Right cardiac atrium (tissue), 5 donors: ENCODE results near the gene GSTO1. TPM values are rescaled to one million over a fixed set of nuclear protein-coding genes. Genes with fewer than 3 reads are reported as not detected.

Experiments used
- ATAC-seq, 2 donors: fragments of 200-7000 bp; cut with Tn5 transposase; one replicate each; pipeline versions ENCODE4 v1.8.0 to v1.9.1; 2020; ENCODE audit warnings: moderate library complexity in 2 of 2, mild to moderate bottlenecking in 1 of 2
- DNase-seq, 3 donors: peaks; one replicate each; pipeline ENCODE4 v3.0.0-alpha.2; 2020
- H3K27ac ChIP-seq: one replicate; pipeline ENCODE4 v1.5.1; 2013; ENCODE audit warnings: mild to moderate bottlenecking, low read length, control low read depth, moderate library complexity
- H3K27me3 ChIP-seq: one replicate; pipeline ENCODE4 v1.6.1; 2013; ENCODE audit not compliant: control insufficient read depth, insufficient read depth
- H3K4me1 ChIP-seq: one replicate; pipeline ENCODE4 v1.6.1; 2013; ENCODE audit warnings: low read length; ENCODE audit not compliant: control insufficient read depth, insufficient read depth
- H3K4me3 ChIP-seq: one replicate; pipeline ENCODE4 v1.5.1; 2013; ENCODE audit warnings: low read length, control low read depth
- H3K9me3 ChIP-seq: one replicate; pipeline ENCODE4 v1.6.1; 2013; ENCODE audit warnings: low read length; ENCODE audit not compliant: control insufficient read depth
- WGBS: extraction: QIAGEN DNeasy Blood & Tissue Kit; methylation state at CpG from one replicate; pipeline ENCODE4 v1.1.7; 2013; 5-methylcytosine and 5-hydroxymethylcytosine counted together
- intact Hi-C, 4 donors: fragments of 100-400 bp; cut with DNase I; formaldehyde crosslinking; loops; one replicate each; pipeline versions ENCODE4 v1.11.0 to v1.14.0; 2022 to 2023
- polyA plus RNA-seq: library from polyadenylated mRNA; stranded (reverse); fragments of 200-250 nt; gene quantifications from one replicate; pipeline ENCODE4 v1.2.3, GENCODE V29; 2013
- total RNA-seq, 4 donors: library from RNA; stranded (reverse); fragmentation: NEBNext Ultra II Directional; extraction: Animal tissue kit (Norgen Biotek cat#: 25700); gene quantifications; one replicate each; pipeline ENCODE4 v1.2.1, GENCODE V29; 2021
- donor health status: healthy with polysubstance abuse.
- donor health status: DM: no; HTN: yes; CAD: no.
- donor health status: DM: no; HTN: no; CAD: no.
- donor health status: DM: no; HTN: yes; CAD: no; lungs with severe emphysema.
- donor health status: DM: yes; HTN: yes; CAD: no.

The GSTO1 gene
- total and polyA plus RNA-seq, 5 donors, result 164 to 351 (median 208) TPM

DNA sequence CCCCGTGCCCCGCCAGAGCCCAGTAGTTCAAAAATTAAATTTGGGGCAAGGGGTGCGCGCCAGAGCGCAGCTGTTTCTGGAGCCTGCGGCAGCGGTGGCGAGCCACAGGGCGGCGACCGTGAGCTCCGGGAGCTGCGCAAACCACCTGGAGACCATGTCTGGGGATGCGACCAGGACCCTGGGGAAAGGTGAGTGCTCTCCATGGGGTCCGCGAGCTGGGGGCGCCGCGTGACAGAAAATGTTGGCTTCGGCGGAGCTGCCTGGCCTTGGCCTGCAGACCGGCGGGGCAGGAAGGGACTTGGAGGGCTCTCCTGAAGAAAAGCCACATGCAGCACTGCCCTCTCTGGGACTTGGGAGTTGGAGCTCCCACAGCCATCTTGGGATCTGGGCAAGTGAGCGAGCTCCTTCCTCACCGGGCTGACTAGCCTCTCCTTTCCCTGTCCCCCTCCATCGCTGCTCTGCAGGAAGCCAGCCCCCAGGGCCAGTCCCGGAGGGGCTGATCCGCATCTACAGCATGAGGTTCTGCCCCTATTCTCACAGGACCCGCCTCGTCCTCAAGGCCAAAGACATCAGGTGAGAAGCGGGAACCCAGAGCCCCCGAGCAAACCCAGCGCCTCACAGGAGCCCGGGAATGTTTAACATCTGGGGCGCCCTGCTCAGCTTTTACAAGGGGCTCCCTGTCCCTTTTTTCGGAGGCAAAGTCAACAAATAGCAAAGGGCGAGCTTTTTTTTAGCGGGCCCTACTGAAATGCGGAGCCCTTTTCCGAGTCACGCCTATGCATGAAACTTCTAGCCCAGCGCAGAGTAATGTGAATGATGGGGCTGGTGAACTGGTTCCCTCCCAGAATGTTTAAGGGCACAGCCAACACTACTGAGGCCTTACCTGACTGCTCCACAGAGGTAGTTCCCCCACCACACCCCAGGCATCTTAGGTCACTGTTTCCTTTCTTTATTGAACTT is 20.4 kb downstream of the GSTO1 start:
- ATAC-seq, result peak; percentile 59 to 68

DNA sequence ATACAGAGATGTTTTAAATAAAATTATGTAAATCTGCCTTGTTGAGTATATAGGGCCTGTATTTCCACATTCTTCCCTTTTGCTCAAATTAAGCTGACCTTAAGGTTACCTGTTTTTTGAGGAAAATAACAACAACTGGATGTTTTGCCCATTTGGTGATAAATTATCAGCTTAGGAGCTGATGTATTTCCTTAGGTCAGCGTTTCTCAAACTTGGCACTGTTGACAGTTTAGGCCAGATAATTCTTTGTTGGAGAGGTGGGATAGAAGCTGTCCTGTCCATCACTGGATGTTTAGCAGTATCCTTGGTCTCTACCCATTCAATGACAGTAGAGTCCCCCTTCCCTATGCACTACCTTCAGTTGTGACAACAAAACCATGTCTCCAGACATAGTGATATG is 21.5 kb downstream of the GSTO1 start:
- Histone ChIP-seq H3K4me3 (no peak overlapping the region), H3K27ac (no peak overlapping the region), H3K4me1 (no peaks in the 10 kb centered on the region), H3K9me3 (no peaks in the 10 kb centered on the region), H3K27me3 (no peaks in the 10 kb centered on the region)
- DNase-seq, result no peak
- no peak for ATAC-seq
- intact Hi-C loops, result no loop called here
- WGBS, result 29% methylated on average over 1 of the region's 1 CpG

More for the DNA sequence above, 20.4 kb downstream of the GSTO1 start:
- no peaks in the 10 kb centered on the region for H3K4me1 ChIP-seq
- H3K27me3 ChIP-seq, result no peaks in the 10 kb centered on the region
- H3K27ac ChIP-seq, result no peak overlapping the region
- intact Hi-C loops, result no loop called here
- no peak overlapping the region for H3K4me3 ChIP-seq
- no peaks in the 10 kb centered on the region for H3K9me3 ChIP-seq
- DNase-seq, result peak; percentile 24 to 70 (median 66)
- WGBS, result 24% methylated on average over 42 of the region's 42 CpGs

DNA sequence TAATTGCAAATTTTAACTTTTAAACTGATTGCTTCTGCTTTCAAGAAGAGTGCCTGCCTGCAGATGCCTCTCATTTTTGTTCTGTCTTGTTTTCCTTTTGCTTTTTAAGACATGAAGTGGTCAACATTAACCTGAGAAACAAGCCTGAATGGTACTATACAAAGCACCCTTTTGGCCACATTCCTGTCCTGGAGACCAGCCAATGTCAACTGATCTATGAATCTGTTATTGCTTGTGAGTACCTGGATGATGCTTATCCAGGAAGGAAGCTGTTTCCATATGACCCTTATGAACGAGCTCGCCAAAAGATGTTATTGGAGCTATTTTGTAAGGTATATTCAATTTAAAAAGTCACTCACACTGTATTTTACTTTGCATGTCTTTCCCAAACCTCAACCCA is 23.1 kb downstream of the GSTO1 start:
- Histone ChIP-seq H3K4me1 (no peaks in the 10 kb centered on the region), H3K9me3 (no peaks in the 10 kb centered on the region), H3K27me3 (no peaks in the 10 kb centered on the region), H3K4me3 (no peak overlapping the region), H3K27ac (no peak overlapping the region)
- DNase-seq (no peak), ATAC-seq (no peak)
- WGBS, result 74% methylated on average over 2 of the region's 2 CpGs
- intact Hi-C loops, result no loop called here

DNA sequence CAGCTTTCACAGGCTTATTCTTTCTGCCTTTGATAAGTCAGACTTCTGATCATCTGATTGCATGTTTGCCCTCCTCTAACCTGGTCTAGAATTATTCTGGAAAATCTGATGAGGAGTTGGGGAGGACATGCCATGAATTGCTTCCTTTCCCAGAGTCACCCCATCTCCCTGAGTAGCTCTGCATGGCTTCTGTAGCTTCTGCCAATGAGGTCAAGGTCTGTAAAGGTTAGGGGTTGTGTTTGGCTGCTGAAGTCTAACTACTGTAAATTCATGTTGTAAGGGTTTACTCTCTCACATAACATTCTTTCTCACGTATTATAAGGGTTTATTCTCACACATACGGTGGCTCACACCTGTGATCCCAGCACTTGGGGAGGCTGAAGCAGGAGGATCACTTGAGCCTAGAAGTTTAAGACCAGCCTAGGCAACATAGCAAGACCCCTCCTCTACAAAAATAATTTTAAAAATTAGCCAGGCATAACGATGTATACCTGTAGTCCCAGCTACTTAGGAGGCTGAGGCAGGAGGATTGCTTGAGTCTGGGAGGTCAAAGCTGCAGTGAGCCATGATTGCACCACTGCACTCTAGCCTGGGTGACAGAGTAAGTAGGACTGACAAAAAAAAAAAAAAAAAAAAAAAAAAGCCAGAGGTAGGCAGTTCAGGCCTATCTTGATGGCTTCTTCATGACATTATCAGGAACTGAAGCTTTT is 25.0 kb downstream of the GSTO1 start:
- intact Hi-C loops, result no loop called here
- no peak for DNase-seq
- Histone ChIP-seq H3K4me1 (no peaks in the 10 kb centered on the region), H3K9me3 (no peaks in the 10 kb centered on the region), H3K27me3 (no peaks in the 10 kb centered on the region), H3K27ac (no peak overlapping the region), H3K4me3 (no peak overlapping the region)
- 97% methylated on average over 3 of the region's 3 CpGs for WGBS
- no peak for ATAC-seq

DNA sequence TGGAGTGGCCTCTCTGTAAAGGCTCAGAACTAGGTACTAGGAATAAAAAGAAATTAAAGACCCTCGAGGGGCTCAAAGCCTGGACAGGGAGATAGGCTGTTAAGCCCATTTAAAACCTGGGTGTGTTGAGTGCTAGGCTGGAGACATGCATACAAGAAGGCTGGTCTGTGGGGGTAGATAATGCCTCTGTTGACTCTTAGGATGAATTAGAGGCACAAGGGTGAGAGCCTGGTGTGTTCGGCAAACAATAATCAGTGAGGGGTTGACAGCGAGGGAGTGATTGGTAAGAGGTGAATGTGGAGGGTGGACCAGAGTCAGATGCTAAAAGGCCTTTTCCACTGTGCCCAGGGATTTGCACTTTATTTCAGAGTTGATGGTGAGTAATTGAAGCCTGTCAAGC is 27.0 kb downstream of the GSTO1 start:
- Histone ChIP-seq H3K9me3 (no peaks in the 10 kb centered on the region), H3K4me3 (no peak overlapping the region), H3K27ac (no peak overlapping the region), H3K27me3 (no peaks in the 10 kb centered on the region), H3K4me1 (no peaks in the 10 kb centered on the region)
- ATAC-seq (no peak), DNase-seq (no peak)
- 73% methylated on average over 3 of the region's 3 CpGs for WGBS
- intact Hi-C loops, result no loop called here

DNA sequence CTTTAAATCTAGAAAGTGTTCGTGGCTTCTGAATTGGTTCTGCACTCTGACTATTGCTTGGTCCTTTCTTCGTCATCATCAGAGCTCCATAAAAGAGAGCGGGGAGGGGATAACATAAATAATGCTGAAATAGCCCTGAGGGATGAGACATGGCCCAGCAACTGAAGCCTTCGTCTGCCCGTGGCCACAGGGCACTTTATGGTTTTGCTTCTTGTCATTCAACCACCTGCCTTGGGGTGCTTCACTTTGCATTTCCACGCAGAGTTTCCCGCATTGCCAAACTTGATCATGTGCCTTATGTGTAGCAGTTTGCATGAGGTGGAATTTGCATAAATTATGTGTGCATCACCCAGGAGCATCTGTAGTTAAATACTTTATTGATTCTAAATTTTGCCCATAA is 30.2 kb downstream of the GSTO1 start:
- WGBS, result 85% methylated on average over 7 of the region's 7 CpGs
- Histone ChIP-seq H3K4me3 (no peak overlapping the region), H3K4me1 (no peaks in the 10 kb centered on the region), H3K27me3 (no peaks in the 10 kb centered on the region), H3K27ac (no peak overlapping the region), H3K9me3 (no peaks in the 10 kb centered on the region)
- DNase-seq (no peak), ATAC-seq (no peak)
- intact Hi-C loops, result no loop called here

DNA sequence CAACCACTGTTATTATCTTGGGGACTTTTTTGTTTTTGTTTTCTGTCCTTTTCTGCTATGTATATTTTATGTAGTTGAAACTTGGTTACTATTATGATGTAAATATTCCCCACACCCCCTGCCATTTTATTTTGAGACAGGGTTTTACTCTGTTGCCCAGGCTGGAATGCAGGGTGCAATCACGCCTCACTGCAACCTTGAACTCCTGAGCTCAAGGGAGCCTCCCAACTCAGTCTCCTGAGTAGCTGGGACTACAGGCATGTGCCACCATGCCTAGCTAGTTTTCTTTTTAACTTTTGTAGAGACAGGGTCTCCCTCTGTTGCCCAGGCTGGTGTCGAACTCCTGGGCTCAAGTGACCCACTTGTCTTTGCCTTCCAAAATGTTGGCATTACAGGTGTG is 32.2 kb downstream of the GSTO1 start:
- H3K9me3 ChIP-seq, result no peaks in the 10 kb centered on the region
- DNase-seq (no peak), ATAC-seq (no peak)
- intact Hi-C loops, result no loop called here
- H3K27me3 ChIP-seq, result no peaks in the 10 kb centered on the region
- WGBS, result 79% methylated on average over 2 of the region's 2 CpGs
- no peak overlapping the region for H3K27ac ChIP-seq
- H3K4me3 ChIP-seq, result no peak overlapping the region
- H3K4me1 ChIP-seq, result no peaks in the 10 kb centered on the region

DNA sequence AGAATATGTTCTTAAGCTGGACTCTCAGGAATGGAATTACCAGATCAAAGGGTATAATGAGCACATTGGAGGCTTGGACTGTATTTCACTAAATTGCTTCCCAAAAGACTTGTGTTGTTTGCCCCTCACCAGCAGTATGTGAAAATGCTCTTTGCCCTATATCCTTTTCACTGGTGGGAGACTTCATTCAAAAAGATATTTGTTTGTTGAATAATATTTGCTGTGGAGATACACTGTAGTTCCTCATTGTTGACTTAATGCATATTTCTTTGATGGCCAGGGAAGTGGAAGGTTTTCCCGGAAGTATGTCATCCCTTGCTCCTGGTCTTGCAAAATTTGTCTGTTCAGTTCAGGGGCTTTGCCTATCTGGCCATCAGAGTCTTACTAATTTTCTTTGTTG is 33.7 kb downstream of the GSTO1 start:
- Histone ChIP-seq H3K9me3 (no peaks in the 10 kb centered on the region), H3K4me3 (no peak overlapping the region), H3K27ac (no peak overlapping the region), H3K4me1 (no peaks in the 10 kb centered on the region), H3K27me3 (no peaks in the 10 kb centered on the region)
- WGBS, result 72% methylated on average over 1 of the region's 1 CpG
- no peak for DNase-seq
- ATAC-seq, result no peak
- intact Hi-C loops, result no loop called here

DNA sequence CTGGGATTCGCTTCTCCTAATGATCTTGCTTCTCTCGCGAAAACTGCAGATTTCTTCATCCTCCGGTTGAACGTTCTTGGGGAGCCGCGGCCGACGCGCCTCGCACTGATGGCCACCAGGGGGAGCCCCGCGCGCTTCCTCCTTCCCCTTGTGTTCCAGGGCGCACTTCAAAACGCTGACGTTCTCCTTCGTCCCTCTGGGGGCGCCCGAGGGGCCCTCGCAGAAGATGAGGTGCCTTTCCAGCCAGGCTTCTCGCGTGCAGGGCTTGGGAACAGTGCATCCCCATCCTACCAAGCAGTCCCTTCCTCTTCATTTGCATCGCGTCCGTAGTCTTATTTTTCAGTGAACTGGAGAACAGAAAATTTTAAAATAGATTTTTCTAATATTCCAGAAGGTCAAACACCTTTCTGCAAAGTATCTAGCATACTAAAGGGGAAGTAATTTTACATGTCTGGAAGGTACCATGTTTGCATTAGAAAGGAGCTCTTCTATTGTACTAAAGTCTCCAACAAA is 36.8 kb downstream of the GSTO1 start:
- under 1% methylated on average over 26 of the region's 26 CpGs for WGBS
- intact Hi-C loops, result loop anchor here in 3 of 4 donors (2.0 to 5.0 kb wide), 2 partner anchors 59 to 61 kb away; partner anchors contain the start of gene CFAP58 (in 1 of the 3)

DNA sequence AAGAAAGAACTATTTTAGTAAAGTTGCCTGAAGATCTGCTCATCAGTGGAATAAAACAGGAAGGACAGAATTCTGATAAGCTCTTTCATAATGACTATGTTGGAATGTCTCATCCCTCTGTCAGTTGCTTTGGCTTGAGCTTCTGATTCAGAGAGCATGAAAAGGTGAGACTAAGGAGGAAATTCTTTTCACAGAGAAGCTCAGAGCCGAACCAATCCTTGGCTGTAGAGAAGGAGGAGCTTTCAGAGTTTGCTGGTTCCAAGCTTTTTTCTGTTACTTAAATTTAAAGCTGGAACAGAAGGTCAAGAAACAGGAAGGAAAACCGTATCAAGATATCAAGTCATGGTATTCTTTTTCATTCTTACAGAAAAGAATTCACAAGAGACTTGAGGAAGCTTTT is 38.3 kb downstream of the GSTO1 start:
- WGBS, result 32% methylated on average over 2 of the region's 2 CpGs

More for the DNA sequence above, 36.8 kb downstream of the GSTO1 start:
- DNase-seq (peak; percentile 91 to 96 (median 95)), ATAC-seq (peak; percentile 93 to 94)
- Histone ChIP-seq H3K4me1 (no peaks in the 10 kb centered on the region), H3K9me3 (no peaks in the 10 kb centered on the region), H3K27ac (no peak overlapping the region), H3K27me3 (no peaks in the 10 kb centered on the region), H3K4me3 (no peak overlapping the region)

More for the DNA sequence above, 38.3 kb downstream of the GSTO1 start:
- Histone ChIP-seq H3K9me3 (no peaks in the 10 kb centered on the region), H3K27me3 (no peaks in the 10 kb centered on the region), H3K4me3 (no peak overlapping the region), H3K27ac (no peak overlapping the region), H3K4me1 (peaks cover under 1% of the 10 kb centered on the region)
- intact Hi-C loops, result loop anchor here in 1 of 4 donors (5.0 kb wide), 1 partner anchor 59 kb away; the partner anchor contains the start of gene CFAP58
- ATAC-seq (peak in 1 of 2 donors; percentile 45), DNase-seq (no peak)
